K562 (cell line): Measurements from ENCODE around the gene DAGLB. TPM values are rescaled to one million over a fixed set of nuclear protein-coding genes. Genes with fewer than 3 reads are reported as not detected.

ENCODE experiments used
- ATAC-seq: fragments of 200-7000 bp; cut with Tn5 transposase; 3 replicates; pipeline ENCODE4 v1.9.1; 2020; ENCODE audit warnings: moderate library complexity
- BruUV-seq: library from RNA; stranded (reverse); fragments of 400-500 nt; replicated peaks from 2 replicates; lab custom pipeline; 2021; lab: Mats Ljungman, UMichigan
- CTCF ChIA-PET: fragments of 300-600 bp; formaldehyde crosslinking; extraction: SDS; loops from one replicate; lab custom pipeline; 2021; ENCODE audit warnings: low intra/inter-chr PET ratio; lab: Yijun Ruan, JAX
- POLR2A ChIA-PET: fragments of 300-600, 350-650 bp; sonication (Branson Sonifier 250); formaldehyde crosslinking; extraction: SDS; loops from one replicate; lab custom pipeline; 2021; ENCODE audit warnings: antibody characterized with exemption, inconsistent platforms; lab: Yijun Ruan, JAX
- DNase-seq, 4 experiments: peaks; one replicate each; pipeline versions ENCODE4 v3.0.0 to v3.0.0-alpha.2; 2011 to 2018; ENCODE audit warnings: low spot score in 3 of 4, mixed read lengths in 3 of 4; ENCODE audit errors: extremely low read depth in 1 of 4
- FAIRE-seq: peaks from 2 replicates; lab custom pipeline; 2011; peaks lifted over from hg19 to GRCh38; lab: Jason Lieb, UNC
- H2AFZ ChIP-seq: 2 replicates; pipeline ENCODE4 v1.6.0; 2011; ENCODE audit warnings: low read depth, low read length, control low read depth, inconsistent platforms
- H3K27ac ChIP-seq: fragments of 200-600 bp; 3 replicates; pipeline ENCODE4 v1.8.0; 2011; ENCODE audit warnings: low read depth, mild to moderate bottlenecking, control low read depth, inconsistent platforms, low read length, moderate library complexity, mixed read lengths; ENCODE audit errors: extremely low read depth
- H3K27me3 ChIP-seq, 2 experiments: fragments of 300-600 bp in 1 of 2; 2 replicates in 1 of 2; 3 replicates in 1 of 2; pipeline versions ENCODE4 v1.6.0 to v1.8.0; 2011; ENCODE audit warnings: inconsistent platforms in 2 of 2, low read length in 2 of 2, mild to moderate bottlenecking in 1 of 2, mixed read lengths in 1 of 2, moderate library complexity in 1 of 2; ENCODE audit not compliant: control insufficient read depth in 2 of 2, insufficient read depth in 2 of 2
- H3K36me3 ChIP-seq: fragments of 300-600 bp; 3 replicates; pipeline ENCODE4 v1.8.0; 2011; ENCODE audit warnings: mild to moderate bottlenecking, low read length, inconsistent platforms; ENCODE audit not compliant: control insufficient read depth, insufficient read depth
- H3K4me1 ChIP-seq, 2 experiments: fragments of 200-600 bp in 1 of 2; replicated peaks in 1 of 2; 2 replicates in 1 of 2; 3 replicates in 1 of 2; pipeline versions ENCODE4 v1.5.1 to v1.8.0; 2011; ENCODE audit warnings: inconsistent platforms in 2 of 2, low read length in 2 of 2, mild to moderate bottlenecking in 1 of 2, mixed read lengths in 1 of 2, moderate library complexity in 1 of 2; ENCODE audit not compliant: control insufficient read depth in 2 of 2, insufficient read depth in 2 of 2
- H3K4me2 ChIP-seq: 2 replicates; pipeline ENCODE4 v1.6.1; 2011; ENCODE audit warnings: low read length, control low read depth, inconsistent platforms, mixed read lengths; ENCODE audit not compliant: insufficient read depth
- H3K4me3 ChIP-seq: fragments of 200-600 bp; sonication (generic), shearing (Covaris generic); 2 replicates; pipeline ENCODE4 v1.5.1; 2016; ENCODE audit warnings: control low read depth, inconsistent platforms
- H3K79me2 ChIP-seq: fragments of 200-600 bp; 3 replicates; pipeline ENCODE4 v1.8.0; 2011; ENCODE audit warnings: low read length, inconsistent platforms; ENCODE audit not compliant: control insufficient read depth, insufficient read depth
- H3K9ac ChIP-seq, 2 experiments: 2 replicates each; pipeline versions ENCODE4 v1.6.0 to v1.6.1; 2011; ENCODE audit warnings: low read depth in 2 of 2, low read length in 2 of 2, control low read depth in 1 of 2, inconsistent platforms in 1 of 2, mild to moderate bottlenecking in 1 of 2, mixed read lengths in 1 of 2; ENCODE audit not compliant: insufficient read depth in 1 of 2
- H3K9me1 ChIP-seq: one replicate; pipeline ENCODE4 v1.6.0; 2011; ENCODE audit warnings: inconsistent platforms, mild to moderate bottlenecking, low read length, moderate library complexity; ENCODE audit not compliant: control insufficient read depth, insufficient read depth
- H3K9me3 ChIP-seq: replicated peaks from 2 replicates; pipeline ENCODE4 v1.5.1; 2011; ENCODE audit warnings: low read depth, low read length, inconsistent platforms; ENCODE audit not compliant: control insufficient read depth, insufficient read depth
- H4K20me1 ChIP-seq: replicated peaks from 2 replicates; pipeline ENCODE4 v1.6.1; 2011; ENCODE audit warnings: low read length, inconsistent platforms, mixed read lengths; ENCODE audit not compliant: control insufficient read depth, insufficient read depth
- DACH1 ChIP-seq: fragments of 450-650 bp; IDR thresholded peaks from 2 replicates; pipeline ENCODE4 v1.6.1; 2018; ENCODE audit not compliant: partially characterized antibody
- MCM3 ChIP-seq: fragments of 450-650 bp; IDR thresholded peaks from 2 replicates; pipeline ENCODE4 v1.6.1; 2016
- MTA3 ChIP-seq: fragments of 450-650 bp; formaldehyde crosslinking; IDR thresholded peaks from 2 replicates; pipeline ENCODE4 v1.6.1; 2017; ENCODE audit warnings: mild to moderate bottlenecking, borderline replicate concordance
- RBFOX2 ChIP-seq: fragments of 200-400 bp; formaldehyde crosslinking; IDR thresholded peaks from 2 replicates; pipeline ENCODE4 v1.6.1; 2017; ENCODE audit warnings: low read depth, mild to moderate bottlenecking, low read length, moderate library complexity
- RBM17 ChIP-seq: fragments of 200-400 bp; formaldehyde crosslinking; IDR thresholded peaks from 2 replicates; pipeline ENCODE4 v1.6.1; 2017; ENCODE audit warnings: low read depth, mild to moderate bottlenecking, low read length, borderline replicate concordance
- RNF2 ChIP-seq: sonication (generic); IDR thresholded peaks from 2 replicates; pipeline ENCODE4 v1.6.1; 2016
- TCFL5 ChIP-seq: fragments of 250-450 bp; sonication (Bioruptor Pico); conservative IDR thresholded peaks from 2 replicates; pipeline ENCODE4 v1.6.1; 2021; ENCODE audit warnings: mild to moderate bottlenecking, moderate library complexity, matching md5 sums
- USF1 ChIP-seq: sonication (generic); formaldehyde crosslinking; IDR thresholded peaks from 2 replicates; pipeline ENCODE4 v1.9.0; 2022; ENCODE audit warnings: mild to moderate bottlenecking, missing genetic modification reagents
- WGBS: fragments of 100-300 bp; shearing (Covaris generic); methylation state at CpG from one replicate; pipeline ENCODE4 v1.1.6; 2016; ENCODE audit warnings: low coverage, mixed read lengths; ENCODE audit not compliant: insufficient coverage; ENCODE audit errors: missing lambda C conversion rate; 5-methylcytosine and 5-hydroxymethylcytosine counted together
- in situ Hi-C: fragments of 300-500 bp; cut with MboI; formaldehyde crosslinking; loops from 4 replicates; pipeline ENCODE4 v1.15.0; 2018; ENCODE audit warnings: inconsistent platforms, mixed read lengths
- intact Hi-C: fragments of 100-400 bp; cut with micrococcal nuclease; formaldehyde crosslinking; loops from 2 replicates; pipeline ENCODE4 v1.14.2; 2022
- polyA plus RNA-seq, 8 experiments: library from polyadenylated mRNA; depleted of rRNA in 4 of 8; stranded (reverse) in 5 of 8; unstranded in 3 of 8; fragments of >200 nt; fragmentation: Nextera tagmentation in 2 of 8; fragmentation: Illumina TruSeq in 1 of 8; extraction: Ambion mirVana in 2 of 8; extraction: Trizol in 1 of 8; gene quantifications; 2 replicates each; pipeline versions ENCODE4 v1.2.1 to v1.2.3, GENCODE V29; 2011 to 2014; ENCODE audit warnings: inconsistent platforms in 1 of 8, missing spikeins in 1 of 8
- total RNA-seq, 7 experiments: library from RNA; depleted of rRNA in 6 of 7; stranded (reverse); fragments of >200 nt in 6 of 7; fragmentation: Illumina TruSeq in 2 of 7; extraction: Trizol in 2 of 7; gene quantifications; 2 replicates each; pipeline versions ENCODE4 v1.2.1 to v1.2.3, GENCODE V29; 2011 to 2021; ENCODE audit warnings: low replicate concordance in 1 of 7

DAGLB gene
- total and polyA plus RNA-seq, 9 of the 15 experiments (the other 6 are each of a cell fraction or from before 2014, with no cell fraction given), result 0.92 to 16.4 (median 9.3) TPM

DNA sequence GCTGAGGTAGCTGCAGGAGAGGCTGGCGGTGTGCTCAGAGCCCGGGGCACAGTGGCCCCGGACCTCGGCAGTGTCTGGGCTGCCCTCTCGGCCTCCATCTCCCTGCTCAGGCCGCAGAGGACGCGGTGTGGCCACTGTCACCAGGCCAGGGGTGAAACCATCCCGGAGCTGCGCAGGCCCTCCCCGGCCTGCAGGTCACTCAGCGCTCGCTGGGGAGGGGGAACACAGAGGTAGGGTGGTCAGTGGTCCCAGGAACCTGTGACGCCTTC, 49.8 kb upstream of the DAGLB start:
- Histone ChIP-seq H3K9me3 (no peaks in the 10 kb centered on the region), H3K4me1 (peaks cover 0 to 17% of the 10 kb centered on the region in 2 experiments; a peak in 3 of 5 replicates), H4K20me1 (0 out of 2 replicates have a peak, but pooled peaks cover 4% of the 10 kb centered on the region), H3K27me3 (peaks cover 2 to 4% of the 10 kb centered on the region in 2 experiments; a peak in 2 of 5 replicates), H3K4me3 (no peak overlapping the region), H3K4me2 (no peak overlapping the region), H3K79me2 (no peaks in the 10 kb centered on the region), H2AFZ (no peak overlapping the region), H3K36me3 (no peaks in the 10 kb centered on the region), H3K27ac (no peak overlapping the region), H3K9me1 (no peaks in the 10 kb centered on the region), H3K9ac (no peak overlapping the region; a peak in 1 of 4 replicates)
- ChIA-PET POLR2A (interaction anchor here (0.5 kb wide), 1 partner anchor 12 kb away, joined by 4 read pairs; no protein-coding TSS in a partner anchor), CTCF (no interaction called here)
- ATAC-seq (no peak), FAIRE-seq (no peak), DNase-seq (no peak)
- no TSS peak for BruUV-seq
- in situ Hi-C loops, result no loop called here
- TF ChIP-seq RBFOX2 (no peak), MCM3 (no peak), TCFL5 (CRISPR knock-in tag) (no peak), RNF2 (no peak), MTA3 (no peak), DACH1 (no peak), RBM17 (no peak), USF1 (CRISPR knock-in tag) (no peak)
- intact Hi-C loops, result no loop called here
- WGBS, result 70% methylated on average over 13 of the region's 14 CpGs
